ENCODE data around the gene RIT1. TPM values are rescaled to one million over a fixed set of nuclear protein-coding genes. Genes with fewer than 3 reads are reported as not detected.

RIT1 gene
- total RNA-seq, 1 experiment from 2014 or later = 26.4 TPM

DNA sequence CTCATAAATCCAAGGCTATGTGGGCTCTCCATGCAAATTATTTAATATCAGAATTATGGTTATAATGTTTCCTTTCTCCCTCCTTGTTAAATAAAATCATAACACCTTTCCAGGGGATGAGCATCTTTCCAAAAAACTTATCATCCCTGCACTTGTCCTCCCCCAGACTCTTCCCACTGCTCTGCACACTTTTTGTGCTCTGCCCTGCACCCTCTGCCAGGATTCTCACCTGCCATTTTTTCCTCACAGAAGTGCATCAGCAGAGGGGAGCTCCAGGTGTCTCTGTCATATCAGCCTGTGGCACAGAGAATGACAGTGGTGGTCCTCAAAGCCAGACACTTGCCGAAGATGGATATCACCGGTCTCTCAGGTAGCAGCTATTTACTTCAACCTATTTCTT lies 30.9 kb downstream of the RIT1 start:
- no peak overlapping the region for H4K5ac ChIP-seq (ENCODE audit: insufficient read length, low read depth, low read length)
- no peak overlapping the region for H4K8ac ChIP-seq (replicated peaks; ENCODE audit: insufficient read length, low read depth, low read length)
- H2BK12ac ChIP-seq (ENCODE audit: insufficient read length, low read depth, low read length) = no peak overlapping the region
- no peak overlapping the region for H2BK15ac ChIP-seq (ENCODE audit: low read depth, low read length)
- no peak overlapping the region for H2AK5ac ChIP-seq (ENCODE audit: insufficient read length, low read length)
- no CpG with 5 or more reads among the region's 2 CpGs for WGBS (ENCODE audit: extremely low coverage, insufficient read length, low lambda C conversion rate)
- Mint-ChIP-seq H3K9me3 (no peaks in the 10 kb centered on the region), H3K27me3 (ENCODE audit: low read depth) (peaks cover 3% of the 10 kb centered on the region), H3K27ac (no peak overlapping the region), H3K4me3 (no peak overlapping the region), H3K36me3 (ENCODE audit: insufficient read depth in 1 of 3, low read depth in 3 of 3) (no peaks in the 10 kb centered on the region), H3K4me1 (peaks cover 8% of the 10 kb centered on the region in 2 experiments)
- H3K79me2 ChIP-seq (ENCODE audit: insufficient read depth, low read length) = no peaks in the 10 kb centered on the region
- no peak overlapping the region for H3K4ac ChIP-seq (ENCODE audit: low read depth, low read length)
- no peak overlapping the region for H3K23ac ChIP-seq (ENCODE audit: insufficient read length, low read depth, low read length)
- H3K9me3 ChIP-seq (ENCODE audit: control insufficient read depth, low read depth, low read length) = no peaks in the 10 kb centered on the region
- no peaks in the 10 kb centered on the region for H3K23me2 ChIP-seq (ENCODE audit: insufficient read length, low read depth, low read length, poor library complexity, severe bottlenecking)
- H3K79me1 ChIP-seq (ENCODE audit: insufficient read depth, low read depth, low read length, poor library complexity, severe bottlenecking) = no peaks in the 10 kb centered on the region
- no peak overlapping the region for H3K27ac ChIP-seq (ENCODE audit: insufficient read length, low read depth, low read length)
- no peaks in the 10 kb centered on the region for H4K20me1 ChIP-seq (ENCODE audit: control insufficient read depth, insufficient read depth, insufficient read length)
- no peaks in the 10 kb centered on the region for H3K4me1 ChIP-seq (ENCODE audit: insufficient read depth, low read length)
- no peak overlapping the region for H3K9ac ChIP-seq (ENCODE audit: extremely low read depth, insufficient read length, low read length)
- no peak overlapping the region for H3K4me2 ChIP-seq (ENCODE audit: insufficient read depth, insufficient read length, low read length)
- H3K27me3 ChIP-seq (ENCODE audit: insufficient read depth, low read length) = no peaks in the 10 kb centered on the region
- no peak overlapping the region for H2BK5ac ChIP-seq (ENCODE audit: insufficient read length, low read length)
- H3K18ac ChIP-seq (ENCODE audit: insufficient read length, low read depth, low read length) = no peak overlapping the region
- H3T11ph ChIP-seq (ENCODE audit: low read length) = no peak overlapping the region
- DNase-seq = no peak
- H3K14ac ChIP-seq (ENCODE audit: insufficient read depth, low read length) = no peak overlapping the region
- H4K91ac ChIP-seq (ENCODE audit: insufficient read length, low read depth, low read length) = no peak overlapping the region
- no peak overlapping the region for H2BK20ac ChIP-seq (ENCODE audit: low read depth, low read length, poor library complexity, severe bottlenecking)
- TF ChIP-seq, protein P1, sequence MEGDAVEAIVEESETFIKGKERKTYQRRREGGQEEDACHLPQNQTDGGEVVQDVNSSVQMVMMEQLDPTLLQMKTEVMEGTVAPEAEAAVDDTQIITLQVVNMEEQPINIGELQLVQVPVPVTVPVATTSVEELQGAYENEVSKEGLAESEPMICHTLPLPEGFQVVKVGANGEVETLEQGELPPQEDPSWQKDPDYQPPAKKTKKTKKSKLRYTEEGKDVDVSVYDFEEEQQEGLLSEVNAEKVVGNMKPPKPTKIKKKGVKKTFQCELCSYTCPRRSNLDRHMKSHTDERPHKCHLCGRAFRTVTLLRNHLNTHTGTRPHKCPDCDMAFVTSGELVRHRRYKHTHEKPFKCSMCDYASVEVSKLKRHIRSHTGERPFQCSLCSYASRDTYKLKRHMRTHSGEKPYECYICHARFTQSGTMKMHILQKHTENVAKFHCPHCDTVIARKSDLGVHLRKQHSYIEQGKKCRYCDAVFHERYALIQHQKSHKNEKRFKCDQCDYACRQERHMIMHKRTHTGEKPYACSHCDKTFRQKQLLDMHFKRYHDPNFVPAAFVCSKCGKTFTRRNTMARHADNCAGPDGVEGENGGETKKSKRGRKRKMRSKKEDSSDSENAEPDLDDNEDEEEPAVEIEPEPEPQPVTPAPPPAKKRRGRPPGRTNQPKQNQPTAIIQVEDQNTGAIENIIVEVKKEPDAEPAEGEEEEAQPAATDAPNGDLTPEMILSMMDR (conservative IDR thresholded peaks at IDR 0.05) = no peak
- H2BK120ac ChIP-seq (ENCODE audit: low read depth, low read length, poor library complexity, severe bottlenecking) = no peak overlapping the region
- no peak overlapping the region for H3K56ac ChIP-seq (ENCODE audit: insufficient read length, low read depth, low read length)
- no peak overlapping the region for H2AFZ ChIP-seq (ENCODE audit: low read length)
